Measurements from ENCODE around the gene COL4A1. TPM values are rescaled to one million over a fixed set of nuclear protein-coding genes. Genes with fewer than 3 reads are reported as not detected.

COL4A1 gene
- polyA plus RNA-seq, 1 of the 3 experiments (the other 2 are of a cell fraction) = 30.3 TPM

GRCh38 chr13:110233181-110233950 is 73.6 kb downstream of the COL4A1 start:
- H3K4me1 ChIP-seq (ENCODE audit: control insufficient read depth in 1 of 2, insufficient read depth in 2 of 2, low read depth in 1 of 2, low read length in 1 of 2) = peaks cover 33 to 37% of the 10 kb centered on the region in 2 experiments
- H3K9me3 ChIP-seq = no peaks in the 10 kb centered on the region
- H3K4me2 ChIP-seq = peak overlapping the region; percentile 56; the same call in 1 of the 2 replicates
- H3K4me3 ChIP-seq (ENCODE audit: low read depth in 2 of 2, low read length in 1 of 2) = peak overlapping the region in 1 of 2 experiments; percentile 15; a peak in 1 of 4 replicates
- CTCF ChIA-PET = interaction anchor here (0.7 to 3.9 kb wide), 4 partner anchors 9 to 361 kb away, joined by 3 to 13 read pairs (median 3); no protein-coding TSS in a partner anchor
- H3K27me3 ChIP-seq (ENCODE audit: insufficient read depth) = no peaks in the 10 kb centered on the region
- no peak overlapping the region for H3K9ac ChIP-seq
- POLR2A ChIA-PET = no interaction called here
- peaks cover 15% of the 10 kb centered on the region for H3F3A ChIP-seq (replicated peaks; ENCODE audit: insufficient read depth)
- peak overlapping the region; percentile 19 to 80; a peak in 3 of 4 replicates for H3K27ac ChIP-seq (ENCODE audit: low read depth in 2 of 2, low read length in 1 of 2)
- peaks cover 42% of the 10 kb centered on the region for H3K79me2 ChIP-seq (ENCODE audit: insufficient read depth)
- 43% methylated on average over 20 of the region's 20 CpGs for WGBS (ENCODE audit: low lambda C conversion rate)
- peak; percentile 42 for DNase-seq
- no peak overlapping the region for H2AFZ ChIP-seq (ENCODE audit: low read depth)
- H4K20me1 ChIP-seq (ENCODE audit: insufficient read depth) = peaks cover 13% of the 10 kb centered on the region
- H3K9me2 ChIP-seq = no peaks in the 10 kb centered on the region
- peaks cover 0 to 25% of the 10 kb centered on the region in 2 experiments for H3K36me3 ChIP-seq (replicated peaks in 1 of 2; ENCODE audit: control insufficient read depth in 1 of 2, insufficient read depth in 2 of 2, low read length in 1 of 2)
- TF ChIP-seq SIN3A (IDR thresholded peaks at IDR 0.05; ENCODE audit: borderline replicate concordance, low read depth, low read length) (no peak), JUND (IDR thresholded peaks at IDR 0.05) (peak; percentile 69), SMC3 (IDR thresholded peaks at IDR 0.05; ENCODE audit: low read depth, low read length) (no peak), PBX3 (IDR thresholded peaks at IDR 0.05) (peak; percentile 56), TCF12 (IDR thresholded peaks at IDR 0.05) (peak; percentile 90), RFX5 (IDR thresholded peaks at IDR 0.05; ENCODE audit: low read length) (no peak), RXRA (IDR thresholded peaks at IDR 0.05; ENCODE audit: borderline replicate concordance, low read depth) (0 out of 2 replicates have a peak, but pooled peaks have one; percentile 11), TAF1 (IDR thresholded peaks at IDR 0.05; ENCODE audit: borderline replicate concordance, low read depth, low read length) (no peak), FOSL2 (IDR thresholded peaks at IDR 0.05; ENCODE audit: borderline replicate concordance, low read depth) (peak; percentile 64; the same call in 1 of the 2 replicates), EZH2phosphoT487 (IDR thresholded peaks at IDR 0.05; ENCODE audit: borderline replicate concordance, low read depth) (no peak), GABPA (IDR thresholded peaks at IDR 0.05; ENCODE audit: low read depth) (no peak), USF2 (IDR thresholded peaks at IDR 0.05; ENCODE audit: borderline replicate concordance, low read depth, low read length) (no peak), NFIC (IDR thresholded peaks at IDR 0.05; ENCODE audit: borderline replicate concordance) (peak; percentile 86), CHD2 (IDR thresholded peaks at IDR 0.05; ENCODE audit: low read length, partially characterized antibody) (peak; percentile 26), RCOR1 (IDR thresholded peaks at IDR 0.05; ENCODE audit: low read length) (no peak), USF1 (IDR thresholded peaks at IDR 0.05; ENCODE audit: borderline replicate concordance, low read depth) (peak; percentile 54; the same call in 1 of the 2 replicates), ZBTB33 (IDR thresholded peaks at IDR 0.05; ENCODE audit: borderline replicate concordance, low read depth) (0 out of 2 replicates have a peak, but pooled peaks have one; percentile 22), CTCF (IDR thresholded peaks at IDR 0.05) (no peak), POLR2AphosphoS5 (IDR thresholded peaks at IDR 0.05; ENCODE audit: low read depth, low read length) (no peak), NRF1 (IDR thresholded peaks at IDR 0.05; ENCODE audit: low read depth, low read length) (no peak), FOXM1 (IDR thresholded peaks at IDR 0.05; ENCODE audit: low read depth) (no peak), MAX (IDR thresholded peaks at IDR 0.05; ENCODE audit: low read depth) (peak; percentile 57), EP300 (IDR thresholded peaks at IDR 0.05; ENCODE audit: borderline replicate concordance in 1 of 2, low read depth in 1 of 2, low read length in 1 of 2) (peak; percentile 35 to 44; a peak in 2 of 4 replicates), TEAD4 (IDR thresholded peaks at IDR 0.05; ENCODE audit: borderline replicate concordance, insufficient read depth) (peak; percentile 38; the same call in 1 of the 2 replicates), YY1 (IDR thresholded peaks at IDR 0.05; ENCODE audit: low read depth) (no peak), ELF1 (IDR thresholded peaks at IDR 0.05) (peak; percentile 47; the same call in 1 of the 2 replicates), GATA2 (CRISPR knock-in tag; IDR thresholded peaks at IDR 0.05) (no peak)
